Diencephalon (tissue), 1 donor: ENCODE data around the gene KCNH1. TPM values are rescaled to one million over a fixed set of nuclear protein-coding genes. Genes with fewer than 3 reads are reported as not detected.

Experiments
- total RNA-seq: library from RNA; depleted of rRNA; stranded (reverse); fragments of >200 nt; gene quantifications from one replicate; pipeline ENCODE4 v1.2.3, GENCODE V29; 2014

Gene KCNH1
- total RNA-seq = 12.5 TPM

GRCh38 chr1:211133836-211134669 is at the start of gene KCNH1:
Gene KCNH1 (minus strand): TSS chr1:211134148. CDS start chr1:211133945, 203 bp downstream.

Other genes starting within 250 kb of the KCNH1 start
- 52.6 TPM for gene RCOR3, start 125.2 kb upstream of the KCNH1 start, total RNA-seq
- gene TRAF5, start 192.7 kb upstream of the KCNH1 start, total RNA-seq = 12.0 TPM